Mammary epithelial cell (primary cell): ENCODE data around the gene MEGF11.

ENCODE experiments used
- EZH2 ChIP-seq: IDR thresholded peaks from 2 replicates; pipeline ENCODE4 v1.6.1; 2012; ENCODE audit warnings: low read length, inconsistent platforms, borderline replicate concordance
- TF ChIP-seq, protein P1 (sequence below), 2 donors: IDR thresholded peaks in 1 of 2; conservative IDR thresholded peaks in 1 of 2; 2 replicates each; pipeline ENCODE4 v1.5.1; 2011 to 2012; ENCODE audit warnings: inconsistent platforms in 2 of 2, low read length in 2 of 2, mild to moderate bottlenecking in 2 of 2, control low read depth in 1 of 2, low read depth in 1 of 2; ENCODE audit not compliant: insufficient read depth in 1 of 2; ENCODE audit errors: extremely low read depth in 1 of 2

DNA sequence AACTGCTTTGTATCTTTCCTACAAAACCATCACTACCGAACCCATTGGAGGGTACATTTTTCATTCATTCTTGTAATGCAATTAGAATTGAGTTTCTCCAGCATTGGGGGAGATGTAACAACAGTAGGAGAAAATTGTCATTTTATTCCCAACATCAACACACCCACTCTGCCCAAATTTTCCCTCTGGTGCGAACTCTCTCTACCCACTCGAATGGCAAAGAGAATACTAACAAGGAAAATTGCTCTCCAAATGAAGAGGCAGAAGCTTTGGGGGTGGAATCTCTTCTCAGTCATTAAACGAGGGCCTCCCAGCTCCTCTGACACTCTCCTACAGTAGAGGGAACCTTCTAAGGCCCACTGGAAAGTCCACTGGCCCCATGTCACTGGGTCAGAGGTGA lies 135.7 kb downstream of the MEGF11 start:
- TF ChIP-seq, protein P1, sequence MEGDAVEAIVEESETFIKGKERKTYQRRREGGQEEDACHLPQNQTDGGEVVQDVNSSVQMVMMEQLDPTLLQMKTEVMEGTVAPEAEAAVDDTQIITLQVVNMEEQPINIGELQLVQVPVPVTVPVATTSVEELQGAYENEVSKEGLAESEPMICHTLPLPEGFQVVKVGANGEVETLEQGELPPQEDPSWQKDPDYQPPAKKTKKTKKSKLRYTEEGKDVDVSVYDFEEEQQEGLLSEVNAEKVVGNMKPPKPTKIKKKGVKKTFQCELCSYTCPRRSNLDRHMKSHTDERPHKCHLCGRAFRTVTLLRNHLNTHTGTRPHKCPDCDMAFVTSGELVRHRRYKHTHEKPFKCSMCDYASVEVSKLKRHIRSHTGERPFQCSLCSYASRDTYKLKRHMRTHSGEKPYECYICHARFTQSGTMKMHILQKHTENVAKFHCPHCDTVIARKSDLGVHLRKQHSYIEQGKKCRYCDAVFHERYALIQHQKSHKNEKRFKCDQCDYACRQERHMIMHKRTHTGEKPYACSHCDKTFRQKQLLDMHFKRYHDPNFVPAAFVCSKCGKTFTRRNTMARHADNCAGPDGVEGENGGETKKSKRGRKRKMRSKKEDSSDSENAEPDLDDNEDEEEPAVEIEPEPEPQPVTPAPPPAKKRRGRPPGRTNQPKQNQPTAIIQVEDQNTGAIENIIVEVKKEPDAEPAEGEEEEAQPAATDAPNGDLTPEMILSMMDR (conservative IDR thresholded peaks at IDR 0.05 in 1 of 2, IDR thresholded peaks at IDR 0.05 in 1 of 2; ENCODE audit: extremely low read depth in 1 of 2, insufficient read depth in 1 of 2, low read depth in 1 of 2, low read length in 2 of 2) = no peak
- no peak for TF ChIP-seq EZH2
